ENCODE results near the gene PCSK5.
A peak's percentile ranks its signal among the peaks of the same experiment; 100 is the strongest.

The PCSK5 gene

DNA sequence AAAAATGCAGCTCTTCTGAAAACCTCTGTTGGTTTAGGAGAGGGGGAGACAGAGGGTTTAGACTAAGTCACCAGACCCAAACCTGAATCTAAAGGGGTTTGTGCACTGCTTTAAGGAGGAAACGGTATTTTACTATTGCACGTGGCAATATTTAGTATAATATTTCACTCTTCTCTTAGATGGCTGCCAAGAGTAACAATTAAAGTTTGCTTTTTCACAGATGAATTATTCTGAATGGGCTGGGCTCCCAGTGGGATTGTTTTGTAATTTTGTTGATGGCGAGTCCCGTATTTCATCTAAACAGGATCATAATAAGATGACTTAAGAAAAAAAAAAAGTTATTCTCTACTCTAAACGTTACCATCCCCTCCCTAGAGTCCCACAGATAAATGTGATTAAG lies 245.4 kb downstream of the PCSK5 start:
- no peak for TF ChIP-seq Cebpa-rat (IDR thresholded peaks at IDR 0.05)
- Histone ChIP-seq H3K9ac (no peak overlapping the region), H3K4me3 (no peak overlapping the region), H3K4me2 (no peak overlapping the region), H3K36me3 (no peaks in the 10 kb centered on the region), H3K27ac (no peak overlapping the region), H3K9me3 (replicated peaks in 1 of 11) (no peaks in the 10 kb centered on the region), H3K27me3 (no peaks in the 10 kb centered on the region), H3K4me1 (peaks cover 0 to 7% (median 0%) of the 10 kb centered on the region in 10 experiments; a peak in 6 of 20 replicates), H4K20me1 (no peaks in the 10 kb centered on the region)

GRCh38 chr9:76136986-76137385 lies 246.5 kb downstream of the PCSK5 start:
- Histone ChIP-seq H3K27ac (no peak overlapping the region), H3K4me3 (no peak overlapping the region), H3K4me2 (peak overlapping the region in 3 of 11 experiments; percentile 19 to 67 (median 28); a peak in 5 of 22 replicates), H3K9me3 (replicated peaks in 1 of 11) (no peaks in the 10 kb centered on the region), H3K9ac (no peak overlapping the region), H3K27me3 (no peaks in the 10 kb centered on the region), H3K36me3 (no peaks in the 10 kb centered on the region), H3K4me1 (peaks cover 0 to 7% (median 0%) of the 10 kb centered on the region in 10 experiments; a peak in 6 of 20 replicates), H4K20me1 (no peaks in the 10 kb centered on the region)
- no peak for TF ChIP-seq Cebpa-rat (IDR thresholded peaks at IDR 0.05)

GRCh38 chr9:76137931-76138330 lies 247.5 kb downstream of the PCSK5 start:
- H3K9ac ChIP-seq, result no peak overlapping the region
- H4K20me1 ChIP-seq, result no peaks in the 10 kb centered on the region
- H3K4me1 ChIP-seq, result peaks cover 0 to 7% (median 0%) of the 10 kb centered on the region in 10 experiments; a peak in 6 of 20 replicates
- H3K4me2 ChIP-seq, result no peak overlapping the region
- H3K36me3 ChIP-seq, result no peaks in the 10 kb centered on the region
- no peaks in the 10 kb centered on the region for H3K9me3 ChIP-seq (replicated peaks in 1 of 11)
- H3K27me3 ChIP-seq, result no peaks in the 10 kb centered on the region
- H3K27ac ChIP-seq, result no peak overlapping the region
- no peak overlapping the region for H3K4me3 ChIP-seq
- no peak for TF ChIP-seq Cebpa-rat (IDR thresholded peaks at IDR 0.05)

- Histone ChIP-seq H4K20me1 (no peaks in the 10 kb centered on the region), H3K4me3 (no peak overlapping the region), H3K27ac (no peak overlapping the region), H3K4me2 (no peak overlapping the region), H3K36me3 (no peaks in the 10 kb centered on the region), H3K9ac (no peak overlapping the region), H3K9me3 (replicated peaks in 1 of 11) (no peaks in the 10 kb centered on the region), H3K4me1 (peaks cover 0 to 7% (median 0%) of the 10 kb centered on the region in 10 experiments; a peak in 6 of 20 replicates), H3K27me3 (no peaks in the 10 kb centered on the region)
- TF ChIP-seq Cebpa-rat (IDR thresholded peaks at IDR 0.05), result no peak
Measured at GRCh38 chr9:76138360-76138759, 247.9 kb downstream of the PCSK5 start.

- no peaks in the 10 kb centered on the region for H3K27me3 ChIP-seq
Measured at GRCh38 chr9:76143834-76144233, 253.4 kb downstream of the PCSK5 start.

GRCh38 chr9:76150013-76150412 lies 259.5 kb downstream of the PCSK5 start:
- H3K36me3 ChIP-seq, result no peaks in the 10 kb centered on the region
- no peaks in the 10 kb centered on the region for H3K9me3 ChIP-seq (replicated peaks in 1 of 11)
- H3K4me2 ChIP-seq, result peak overlapping the region; percentile 63 to 85 (median 75); a peak in 19 of 22 replicates
- no peaks in the 10 kb centered on the region for H3K27me3 ChIP-seq
- no peak overlapping the region for H3K9ac ChIP-seq
- TF ChIP-seq Cebpa-rat (IDR thresholded peaks at IDR 0.05), result no peak
- H3K27ac ChIP-seq, result no peak overlapping the region
- H4K20me1 ChIP-seq, result no peaks in the 10 kb centered on the region
- peaks cover 22 to 72% (median 50%) of the 10 kb centered on the region in 10 experiments for H3K4me1 ChIP-seq
- H3K4me3 ChIP-seq, result no peak overlapping the region

More at GRCh38 chr9:76143834-76144233, 253.4 kb downstream of the PCSK5 start:
- no peaks in the 10 kb centered on the region for H3K36me3 ChIP-seq
- H3K4me2 ChIP-seq, result no peak overlapping the region
- H3K27ac ChIP-seq, result no peak overlapping the region
- H3K9me3 ChIP-seq (replicated peaks in 1 of 11), result no peaks in the 10 kb centered on the region
- no peak overlapping the region for H3K9ac ChIP-seq
- TF ChIP-seq Cebpa-rat (IDR thresholded peaks at IDR 0.05), result no peak
- no peak overlapping the region for H3K4me3 ChIP-seq
- H3K4me1 ChIP-seq, result peaks cover 7 to 21% (median 14%) of the 10 kb centered on the region in 10 experiments; a peak in 19 of 20 replicates
- H4K20me1 ChIP-seq, result no peaks in the 10 kb centered on the region

DNA sequence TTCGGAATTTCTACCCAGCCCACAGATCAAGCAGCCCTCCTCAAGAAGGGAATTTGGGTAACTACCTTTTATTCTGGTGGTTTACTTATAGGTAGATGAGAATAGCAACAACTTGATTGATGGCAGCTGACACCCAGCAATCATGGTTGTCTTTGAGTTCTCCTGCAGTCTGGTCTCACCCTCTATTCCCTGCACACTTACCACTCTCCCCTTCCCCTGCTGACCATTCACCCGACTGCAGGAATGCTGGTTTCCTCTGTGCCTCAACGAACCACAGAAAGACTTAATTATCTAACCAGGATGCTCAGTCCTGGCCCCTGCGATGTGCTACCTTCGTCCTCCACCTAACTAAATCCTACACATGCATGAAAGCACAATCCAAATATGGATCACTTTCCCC lies 260.8 kb downstream of the PCSK5 start:
- H3K4me3 ChIP-seq, result peak overlapping the region in 3 of 10 experiments; percentile 4 to 36 (median 32); a peak in 4 of 20 replicates
- TF ChIP-seq Cebpa-rat (IDR thresholded peaks at IDR 0.05), result no peak
- peak overlapping the region; percentile 63 to 85 (median 75) for H3K4me2 ChIP-seq

DNA sequence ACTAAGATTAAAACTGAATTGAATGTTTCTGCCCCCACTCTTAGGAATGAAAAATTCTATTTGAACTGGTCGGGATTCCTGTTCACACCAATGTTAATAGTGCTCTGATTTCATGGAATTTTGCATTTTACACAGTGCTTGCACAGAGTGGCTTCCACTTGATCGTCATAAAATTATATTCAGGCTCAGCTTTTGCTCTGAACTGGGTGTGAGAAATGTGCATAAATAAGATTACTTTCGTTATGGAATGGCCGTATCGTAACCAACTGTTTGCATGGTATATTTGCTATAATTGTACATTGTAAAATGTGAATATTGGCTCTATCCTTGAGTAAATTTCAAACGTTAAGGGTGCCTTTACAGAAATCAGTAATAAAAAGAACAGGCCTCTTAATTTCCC lies 262.9 kb downstream of the PCSK5 start:
- Histone ChIP-seq H3K27ac (no peak overlapping the region), H3K4me1 (peaks cover 13 to 58% (median 36%) of the 10 kb centered on the region in 10 experiments), H3K36me3 (no peaks in the 10 kb centered on the region), H3K4me3 (no peak overlapping the region), H4K20me1 (no peaks in the 10 kb centered on the region), H3K9ac (no peak overlapping the region), H3K27me3 (no peaks in the 10 kb centered on the region), H3K4me2 (peak overlapping the region in 5 of 11 experiments; percentile 48 to 55 (median 49); a peak in 6 of 22 replicates), H3K9me3 (replicated peaks in 1 of 11) (no peaks in the 10 kb centered on the region)
- TF ChIP-seq Cebpa-rat (IDR thresholded peaks at IDR 0.05), result no peak

More for the DNA sequence above, 260.8 kb downstream of the PCSK5 start:
- Histone ChIP-seq H3K9me3 (replicated peaks in 1 of 11) (no peaks in the 10 kb centered on the region), H3K27ac (no peak overlapping the region), H4K20me1 (no peaks in the 10 kb centered on the region), H3K4me1 (peaks cover 22 to 72% (median 50%) of the 10 kb centered on the region in 10 experiments), H3K9ac (no peak overlapping the region), H3K27me3 (no peaks in the 10 kb centered on the region), H3K36me3 (no peaks in the 10 kb centered on the region)

DNA sequence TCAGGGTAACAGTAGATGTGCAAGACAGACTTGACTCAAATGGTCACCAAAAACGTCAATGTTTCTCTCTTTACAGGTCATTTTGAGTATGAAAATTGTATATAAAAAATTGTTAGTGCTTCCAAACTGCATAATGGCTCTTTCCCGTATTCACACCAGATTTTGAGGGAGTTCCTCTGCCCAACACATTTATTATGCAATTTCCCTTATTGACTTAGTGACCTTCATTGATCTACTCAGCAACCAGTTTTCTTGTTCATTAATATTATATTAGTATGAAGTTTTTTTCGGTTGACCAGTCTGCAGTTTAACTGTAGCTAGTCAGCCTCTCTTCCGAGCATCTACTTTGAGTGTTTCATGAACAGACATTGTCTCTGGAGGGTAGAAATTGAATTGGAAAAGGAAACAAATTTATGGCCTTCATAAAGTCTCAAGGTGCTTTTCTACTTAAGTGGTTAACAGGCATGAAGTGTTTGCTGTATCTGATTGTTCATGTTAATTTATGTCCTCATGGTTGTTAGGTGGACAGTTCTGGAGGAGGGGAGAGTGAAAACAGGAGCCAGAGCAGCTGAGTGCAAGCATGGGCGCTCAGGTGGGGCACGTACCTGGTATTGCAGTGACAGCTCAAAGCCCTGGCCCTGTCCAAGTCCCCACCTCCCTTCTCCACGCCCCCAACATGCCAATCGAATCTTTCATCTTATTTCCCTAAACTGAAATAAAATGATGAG lies 263.6 kb downstream of the PCSK5 start:
- Histone ChIP-seq H3K36me3 (no peaks in the 10 kb centered on the region), H3K4me1 (peaks cover 13 to 53% (median 36%) of the 10 kb centered on the region in 10 experiments), H4K20me1 (no peaks in the 10 kb centered on the region), H3K27ac (no peak overlapping the region), H3K9ac (no peak overlapping the region), H3K4me2 (peak overlapping the region in 8 of 11 experiments; percentile 2 to 55 (median 48); a peak in 11 of 22 replicates), H3K9me3 (replicated peaks in 1 of 11) (no peaks in the 10 kb centered on the region), H3K4me3 (no peak overlapping the region), H3K27me3 (no peaks in the 10 kb centered on the region)
- no peak for TF ChIP-seq Cebpa-rat (IDR thresholded peaks at IDR 0.05)

DNA sequence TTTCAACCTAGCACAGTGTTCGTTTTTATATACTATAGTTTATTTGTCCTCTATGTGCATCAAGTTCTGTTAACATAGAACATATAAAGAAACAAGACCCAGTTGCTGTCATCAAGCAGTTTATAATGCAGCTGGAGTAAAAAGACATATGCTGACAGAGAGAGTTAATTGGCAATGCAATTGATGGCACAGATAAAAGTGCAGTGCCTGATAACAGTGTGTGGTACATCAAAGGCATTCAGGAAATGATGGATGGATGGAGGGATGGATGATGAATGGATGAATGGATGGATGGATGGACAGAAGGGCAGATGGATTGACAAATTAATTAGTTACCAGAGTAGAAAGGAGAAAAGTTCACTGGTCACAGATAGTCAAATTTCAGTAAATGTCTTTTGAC lies 264.9 kb downstream of the PCSK5 start:
- H3K9me3 ChIP-seq (replicated peaks in 1 of 11), result no peaks in the 10 kb centered on the region
- no peaks in the 10 kb centered on the region for H3K27me3 ChIP-seq
- no peak for TF ChIP-seq Cebpa-rat (IDR thresholded peaks at IDR 0.05)
- no peak overlapping the region for H3K4me3 ChIP-seq
- no peaks in the 10 kb centered on the region for H4K20me1 ChIP-seq
- H3K4me1 ChIP-seq, result peaks cover 9 to 50% (median 26%) of the 10 kb centered on the region in 10 experiments
- no peak overlapping the region for H3K27ac ChIP-seq
- no peak overlapping the region for H3K4me2 ChIP-seq
- no peaks in the 10 kb centered on the region for H3K36me3 ChIP-seq
- H3K9ac ChIP-seq, result no peak overlapping the region
